ENCODE data around the gene OR6B2. TPM values are rescaled to one million over a fixed set of nuclear protein-coding genes. Genes with fewer than 3 reads are reported as not detected.

The OR6B2 gene
- total RNA-seq, 2 donors from 2014 or later, result not detected

DNA sequence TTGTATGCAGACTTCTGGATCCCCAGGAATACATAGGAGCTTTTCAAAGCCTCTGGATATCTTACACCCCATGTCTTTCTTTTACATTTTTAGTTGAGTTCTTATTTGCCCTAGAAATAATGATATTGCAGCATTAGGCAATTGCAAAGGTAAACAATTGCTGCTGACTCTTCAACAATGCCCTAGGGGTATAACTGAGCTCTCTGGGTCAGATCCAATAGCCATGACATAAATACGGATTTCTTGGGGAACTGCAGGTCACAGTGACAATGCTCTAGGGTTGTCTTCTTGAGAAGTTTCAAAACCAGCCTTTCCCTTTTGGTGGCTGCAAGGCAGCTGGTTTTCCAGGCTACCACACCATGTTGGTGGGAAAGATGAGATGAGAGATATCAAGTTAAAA is 39.6 kb upstream of the OR6B2 start:
- no peaks in the 10 kb centered on the region for H3K9me3 ChIP-seq
- no peak for DNase-seq
- no peak for TF ChIP-seq CTCF (IDR thresholded peaks at IDR 0.05)
- intact Hi-C loops (cut with DNase I), result no loop called here
- H3K27me3 ChIP-seq, result no peaks in the 10 kb centered on the region
- H3K36me3 ChIP-seq, result no peaks in the 10 kb centered on the region
- no peak overlapping the region for H3K9ac ChIP-seq (ENCODE audit: low read depth in 2 of 2, low read length in 2 of 2)
- H3K4me1 ChIP-seq, result no peaks in the 10 kb centered on the region
- no peak overlapping the region for H3K4me3 ChIP-seq
- no peak overlapping the region for H3K27ac ChIP-seq

DNA sequence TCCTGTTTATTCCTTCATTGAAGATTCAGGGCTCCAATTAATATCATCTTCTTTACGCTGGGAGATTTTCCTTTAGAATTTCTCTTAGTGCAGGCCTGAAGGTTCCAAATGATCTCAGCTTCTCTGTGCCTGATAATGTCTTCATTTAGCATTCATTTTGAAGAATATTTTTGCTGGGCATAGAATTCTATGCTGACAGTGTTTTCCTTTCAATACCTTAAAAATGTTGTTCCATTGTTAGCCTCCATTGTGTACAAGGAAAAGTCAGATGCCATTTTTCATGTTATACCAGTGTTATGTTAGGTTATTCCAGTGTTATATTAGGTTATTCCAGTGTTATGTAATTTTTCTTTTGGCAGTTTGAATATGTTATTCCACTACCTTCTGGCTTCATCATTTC is 38.0 kb upstream of the OR6B2 start:
- Histone ChIP-seq H3K36me3 (no peaks in the 10 kb centered on the region), H3K4me1 (no peaks in the 10 kb centered on the region), H3K9ac (ENCODE audit: low read depth in 2 of 2, low read length in 2 of 2) (no peak overlapping the region), H3K27ac (no peak overlapping the region), H3K27me3 (no peaks in the 10 kb centered on the region), H3K9me3 (no peaks in the 10 kb centered on the region), H3K4me3 (no peak overlapping the region)
- intact Hi-C loops (cut with DNase I), result no loop called here
- no peak for TF ChIP-seq CTCF (IDR thresholded peaks at IDR 0.05)
- DNase-seq, result no peak

GRCh38 chr2:240066489-240066888 is 36.3 kb upstream of the OR6B2 start:
- TF ChIP-seq CTCF (IDR thresholded peaks at IDR 0.05), result no peak
- Histone ChIP-seq H3K36me3 (no peaks in the 10 kb centered on the region), H3K4me1 (no peaks in the 10 kb centered on the region), H3K9ac (ENCODE audit: low read depth in 2 of 2, low read length in 2 of 2) (no peak overlapping the region), H3K9me3 (no peaks in the 10 kb centered on the region), H3K27me3 (no peaks in the 10 kb centered on the region), H3K27ac (no peak overlapping the region), H3K4me3 (no peak overlapping the region)
- no peak for DNase-seq
- intact Hi-C loops (cut with DNase I), result no loop called here

DNA sequence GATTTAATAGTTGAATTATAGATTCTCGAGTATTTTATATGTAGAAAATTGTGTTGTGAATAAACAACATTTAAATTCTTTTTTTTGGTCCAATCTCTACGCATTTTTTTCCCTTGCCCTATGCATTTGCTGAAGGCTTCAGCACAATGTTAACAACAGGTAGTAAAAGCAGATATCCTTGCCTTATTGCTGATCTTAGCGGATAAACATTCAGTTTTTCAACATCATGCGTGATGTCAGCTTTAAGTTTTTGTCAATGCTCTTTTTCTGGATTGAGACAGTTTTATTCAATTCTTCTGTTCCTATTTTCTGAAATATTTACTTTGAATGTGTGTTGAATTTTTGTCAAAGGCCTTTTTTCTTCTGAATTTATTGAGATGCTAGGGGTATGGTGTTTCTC is 34.7 kb upstream of the OR6B2 start:
- TF ChIP-seq CTCF (IDR thresholded peaks at IDR 0.05), result no peak
- intact Hi-C loops (cut with DNase I), result no loop called here
- no peak for DNase-seq
- Histone ChIP-seq H3K4me3 (no peak overlapping the region), H3K27me3 (no peaks in the 10 kb centered on the region), H3K9ac (ENCODE audit: low read depth in 2 of 2, low read length in 2 of 2) (no peak overlapping the region), H3K27ac (no peak overlapping the region), H3K4me1 (no peaks in the 10 kb centered on the region), H3K36me3 (no peaks in the 10 kb centered on the region), H3K9me3 (no peaks in the 10 kb centered on the region)

- no peak overlapping the region for H3K27ac ChIP-seq
- no peaks in the 10 kb centered on the region for H3K27me3 ChIP-seq
- DNase-seq, result peak; percentile 47
- intact Hi-C loops (cut with DNase I), result loop anchor here (2.0 kb wide), 1 partner anchor 84 kb away; no protein-coding TSS in a partner anchor
- no peak overlapping the region for H3K9ac ChIP-seq (ENCODE audit: low read depth in 2 of 2, low read length in 2 of 2)
- peak; percentile 36 for TF ChIP-seq CTCF (IDR thresholded peaks at IDR 0.05)
- H3K4me3 ChIP-seq, result no peak overlapping the region
- H3K4me1 ChIP-seq, result no peaks in the 10 kb centered on the region
- no peaks in the 10 kb centered on the region for H3K36me3 ChIP-seq
- H3K9me3 ChIP-seq, result no peaks in the 10 kb centered on the region
Measured at GRCh38 chr2:240060977-240061591, 30.9 kb upstream of the OR6B2 start.
